PFSK-1 (cell line): ENCODE measurements around the gene ASCC3.

Experiments
- FOXP2 ChIP-seq: optimal IDR thresholded peaks from 2 replicates; pipeline ENCODE3; 2011; ENCODE audit warnings: borderline replicate concordance, control low read depth, inconsistent platforms; ENCODE audit not compliant: insufficient read depth; ENCODE audit errors: extremely low read length, extremely low read depth
- POLR2AphosphoS5 ChIP-seq: IDR thresholded peaks from 2 replicates; pipeline ENCODE4 v1.6.1; 2012; ENCODE audit warnings: low read depth, mild to moderate bottlenecking, control low read depth, low read length, moderate library complexity
- REST ChIP-seq, 2 experiments: IDR thresholded peaks; 2 replicates each; pipeline versions ENCODE4 v1.6.1 to v1.8.0; 2011 to 2012; ENCODE audit warnings: low read depth in 2 of 2, low read length in 2 of 2, control low read depth in 1 of 2, inconsistent platforms in 1 of 2, mild to moderate bottlenecking in 1 of 2, moderate library complexity in 1 of 2; ENCODE audit not compliant: insufficient read depth in 1 of 2
- SIN3A ChIP-seq: IDR thresholded peaks from 2 replicates; pipeline ENCODE4 v1.6.1; 2012; ENCODE audit warnings: mild to moderate bottlenecking, low read length, moderate library complexity, borderline replicate concordance; ENCODE audit not compliant: insufficient read depth
- TAF1 ChIP-seq: IDR thresholded peaks from 2 replicates; pipeline ENCODE4 v1.6.1; 2012; ENCODE audit warnings: low read length, control low read depth, borderline replicate concordance; ENCODE audit not compliant: insufficient read depth

GRCh38 chr6:100554228-100554627 lies 326.9 kb downstream of the ASCC3 start:
- TF ChIP-seq TAF1 (no peak), REST (IDR thresholded peaks at IDR 0.05; ENCODE audit: insufficient read depth in 1 of 2, low read depth in 2 of 2, low read length in 2 of 2) (no peak), POLR2AphosphoS5 (no peak), SIN3A (no peak), FOXP2 (no peak)
